GM18909 (cell line): ENCODE measurements around the gene AMPH.
"Not testable (repeated sequence)": the region's sequence is repeated elsewhere in the genome, so short reads cannot be mapped to it uniquely, and the experiment has no call there.

Source experiments
- ATAC-seq: cut with Tn5 transposase; IDR thresholded peaks from one replicate; pipeline ENCODE4 v1.9.1; 2021; ENCODE audit warnings: mild to moderate bottlenecking; ENCODE audit not compliant: unreplicated experiment, poor library complexity

The AMPH gene

GRCh38 chr7:38362611-38363237 lies 268.4 kb downstream of the AMPH start:
- peak; percentile 62 for ATAC-seq

- ATAC-seq: no peak
Observed at GRCh38 chr7:38360776-38361175, 270.4 kb downstream of the AMPH start.

- ATAC-seq: peak; percentile 76
Observed at GRCh38 chr7:38359071-38359601, 272.0 kb downstream of the AMPH start.

- ATAC-seq: peak; percentile 30
Observed at GRCh38 chr7:38358273-38358831, 272.8 kb downstream of the AMPH start.

- ATAC-seq: not testable (repeated sequence)
Observed at GRCh38 chr7:38354271-38354851, 276.8 kb downstream of the AMPH start.

GRCh38 chr7:38353431-38353881 lies 277.7 kb downstream of the AMPH start:
- ATAC-seq: peak; percentile 46

- ATAC-seq: no peak
Observed at GRCh38 chr7:38351601-38352000, 279.6 kb downstream of the AMPH start.

GRCh38 chr7:38350777-38351176 lies 280.4 kb downstream of the AMPH start:
- ATAC-seq: not testable (repeated sequence)

- ATAC-seq: peak; percentile 72
Observed at GRCh38 chr7:38349869-38350583, 281.1 kb downstream of the AMPH start.

GRCh38 chr7:38349126-38349795 lies 281.9 kb downstream of the AMPH start:
- peak; percentile 40 for ATAC-seq

GRCh38 chr7:38345299-38346172 lies 285.6 kb downstream of the AMPH start:
- peak; percentile 60 for ATAC-seq

- ATAC-seq: peak; percentile 55
Observed at GRCh38 chr7:38344741-38345140, 286.4 kb downstream of the AMPH start.

- ATAC-seq: not testable (repeated sequence)
Observed at GRCh38 chr7:38342135-38342534, 289.0 kb downstream of the AMPH start.

- not testable (repeated sequence) for ATAC-seq
Observed at GRCh38 chr7:38341172-38341705, 289.9 kb downstream of the AMPH start.

- no peak for ATAC-seq
Observed at GRCh38 chr7:38339953-38340819, 291.0 kb downstream of the AMPH start.

- not testable (repeated sequence) for ATAC-seq
Observed at GRCh38 chr7:38336148-38336515, 295.0 kb downstream of the AMPH start.

GRCh38 chr7:38335492-38336147 lies 295.6 kb downstream of the AMPH start:
- peak; percentile 97 for ATAC-seq

- no peak for ATAC-seq
Observed at GRCh38 chr7:38335128-38335491, 296.1 kb downstream of the AMPH start.
